Measurements from ENCODE around the gene SULF2.

The SULF2 gene

DNA sequence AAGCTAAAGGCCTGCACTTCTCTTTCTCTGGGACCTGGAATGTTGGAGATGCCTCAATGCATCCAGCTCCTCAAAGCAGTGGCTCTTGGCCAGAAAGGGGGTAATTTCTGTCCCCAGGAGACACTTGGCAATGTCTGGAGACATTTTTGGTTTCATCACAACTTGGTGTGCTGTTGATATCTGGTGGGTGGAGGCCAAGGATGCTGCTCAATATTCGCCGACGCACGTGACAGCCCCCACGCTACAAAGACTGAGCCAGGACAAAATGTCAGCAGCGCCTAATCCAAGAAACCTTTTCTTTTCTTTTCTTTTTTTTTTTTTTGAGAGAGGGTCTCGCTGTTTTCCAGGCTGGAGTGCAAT lies 79.8 kb downstream of the SULF2 start:
- H3K4me3 ChIP-seq (ENCODE audit: low read depth, low read length), result no peak overlapping the region
- no peaks in the 10 kb centered on the region for H3K4me1 ChIP-seq
- TF ChIP-seq, protein P1, sequence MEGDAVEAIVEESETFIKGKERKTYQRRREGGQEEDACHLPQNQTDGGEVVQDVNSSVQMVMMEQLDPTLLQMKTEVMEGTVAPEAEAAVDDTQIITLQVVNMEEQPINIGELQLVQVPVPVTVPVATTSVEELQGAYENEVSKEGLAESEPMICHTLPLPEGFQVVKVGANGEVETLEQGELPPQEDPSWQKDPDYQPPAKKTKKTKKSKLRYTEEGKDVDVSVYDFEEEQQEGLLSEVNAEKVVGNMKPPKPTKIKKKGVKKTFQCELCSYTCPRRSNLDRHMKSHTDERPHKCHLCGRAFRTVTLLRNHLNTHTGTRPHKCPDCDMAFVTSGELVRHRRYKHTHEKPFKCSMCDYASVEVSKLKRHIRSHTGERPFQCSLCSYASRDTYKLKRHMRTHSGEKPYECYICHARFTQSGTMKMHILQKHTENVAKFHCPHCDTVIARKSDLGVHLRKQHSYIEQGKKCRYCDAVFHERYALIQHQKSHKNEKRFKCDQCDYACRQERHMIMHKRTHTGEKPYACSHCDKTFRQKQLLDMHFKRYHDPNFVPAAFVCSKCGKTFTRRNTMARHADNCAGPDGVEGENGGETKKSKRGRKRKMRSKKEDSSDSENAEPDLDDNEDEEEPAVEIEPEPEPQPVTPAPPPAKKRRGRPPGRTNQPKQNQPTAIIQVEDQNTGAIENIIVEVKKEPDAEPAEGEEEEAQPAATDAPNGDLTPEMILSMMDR (IDR thresholded peaks at IDR 0.05), result no peak
- no peak overlapping the region for H3K27ac ChIP-seq
- no peaks in the 10 kb centered on the region for H3K79me2 ChIP-seq
- H3K9ac ChIP-seq, result no peak overlapping the region
- H3K9me3 ChIP-seq (ENCODE audit: control insufficient read depth, low read length), result no peaks in the 10 kb centered on the region
- H3K4me2 ChIP-seq (ENCODE audit: low read length), result no peak overlapping the region
- no peak overlapping the region for H2AFZ ChIP-seq
- no peaks in the 10 kb centered on the region for H3K36me3 ChIP-seq (ENCODE audit: control insufficient read depth, insufficient read depth, low read length)
- H3K27me3 ChIP-seq (ENCODE audit: control insufficient read depth, insufficient read depth, low read length), result no peaks in the 10 kb centered on the region

DNA sequence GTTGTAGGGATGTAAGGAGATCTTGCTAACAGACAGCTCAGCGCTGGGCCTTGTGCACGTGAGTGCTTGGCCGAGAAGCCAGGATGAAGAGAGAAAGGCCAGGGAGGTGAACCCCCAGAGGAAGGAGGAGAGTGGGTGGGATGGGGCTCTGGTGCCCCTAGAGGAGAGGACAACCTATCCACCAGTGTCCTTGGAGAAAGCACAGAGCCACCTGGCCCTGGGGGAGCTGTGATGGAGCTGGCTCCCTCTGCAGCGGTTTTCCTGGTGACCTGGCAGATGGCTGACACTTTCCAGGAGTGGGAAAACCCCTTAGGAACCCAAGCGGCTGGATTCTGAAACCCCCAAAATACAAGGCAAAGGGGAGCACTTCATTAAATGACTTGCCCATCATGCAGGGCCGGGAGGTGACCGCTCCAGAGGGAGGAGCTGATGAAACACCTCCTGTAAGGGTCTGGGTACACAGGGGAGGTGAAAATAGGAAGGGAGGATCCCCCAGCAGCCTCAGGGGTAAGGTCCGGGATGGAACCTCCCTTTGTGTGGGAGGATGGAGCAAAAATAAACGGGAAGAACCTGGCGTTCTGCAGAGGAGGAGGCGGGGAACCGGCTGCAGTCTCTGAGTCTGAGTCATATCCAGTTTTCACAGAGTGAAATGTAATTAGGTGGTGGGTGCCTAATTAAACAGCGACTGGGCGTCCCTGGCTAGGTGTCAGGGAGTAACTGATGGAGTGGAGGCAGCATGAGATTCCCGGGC lies 80.4 kb downstream of the SULF2 start:
- H3K36me3 ChIP-seq (ENCODE audit: control insufficient read depth, insufficient read depth, low read length), result no peaks in the 10 kb centered on the region
- H3K9me3 ChIP-seq (ENCODE audit: control insufficient read depth, low read length), result no peaks in the 10 kb centered on the region
- no peak overlapping the region for H3K4me2 ChIP-seq (ENCODE audit: low read length)
- no peaks in the 10 kb centered on the region for H3K4me1 ChIP-seq
- no peaks in the 10 kb centered on the region for H3K79me2 ChIP-seq
- TF ChIP-seq, protein P1 (IDR thresholded peaks at IDR 0.05), result no peak
- H3K4me3 ChIP-seq (ENCODE audit: low read depth, low read length), result no peak overlapping the region
- no peak overlapping the region for H3K27ac ChIP-seq
- no peak overlapping the region for H2AFZ ChIP-seq
- no peak overlapping the region for H3K9ac ChIP-seq
- no peaks in the 10 kb centered on the region for H3K27me3 ChIP-seq (ENCODE audit: control insufficient read depth, insufficient read depth, low read length)

DNA sequence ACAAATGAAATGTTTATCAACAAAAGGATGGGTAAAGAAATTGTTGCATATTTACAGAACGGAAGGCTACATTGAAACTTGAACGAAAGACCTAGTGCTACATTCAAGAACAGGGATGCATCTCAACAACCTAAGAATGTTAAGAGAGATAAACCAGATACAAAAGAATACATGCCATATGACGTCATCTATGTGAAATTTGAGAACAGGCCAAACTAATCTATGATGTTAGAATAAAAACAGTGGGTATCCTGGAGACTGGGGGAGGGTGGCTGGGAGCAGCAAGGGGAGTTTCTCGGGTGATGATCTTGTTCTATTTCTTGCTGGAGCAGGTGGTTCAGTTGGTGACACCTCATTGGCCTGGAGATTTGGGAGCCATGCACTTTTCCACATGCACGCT lies 81.5 kb downstream of the SULF2 start:
- Histone ChIP-seq H3K4me3 (ENCODE audit: low read depth, low read length) (no peak overlapping the region), H3K36me3 (ENCODE audit: control insufficient read depth, insufficient read depth, low read length) (no peaks in the 10 kb centered on the region), H3K27ac (no peak overlapping the region), H3K9me3 (ENCODE audit: control insufficient read depth, low read length) (no peaks in the 10 kb centered on the region), H3K79me2 (no peaks in the 10 kb centered on the region), H3K4me1 (no peaks in the 10 kb centered on the region), H3K9ac (no peak overlapping the region), H3K27me3 (ENCODE audit: control insufficient read depth, insufficient read depth, low read length) (no peaks in the 10 kb centered on the region), H2AFZ (no peak overlapping the region), H3K4me2 (ENCODE audit: low read length) (no peak overlapping the region)
- TF ChIP-seq, protein P1 (IDR thresholded peaks at IDR 0.05), result no peak

DNA sequence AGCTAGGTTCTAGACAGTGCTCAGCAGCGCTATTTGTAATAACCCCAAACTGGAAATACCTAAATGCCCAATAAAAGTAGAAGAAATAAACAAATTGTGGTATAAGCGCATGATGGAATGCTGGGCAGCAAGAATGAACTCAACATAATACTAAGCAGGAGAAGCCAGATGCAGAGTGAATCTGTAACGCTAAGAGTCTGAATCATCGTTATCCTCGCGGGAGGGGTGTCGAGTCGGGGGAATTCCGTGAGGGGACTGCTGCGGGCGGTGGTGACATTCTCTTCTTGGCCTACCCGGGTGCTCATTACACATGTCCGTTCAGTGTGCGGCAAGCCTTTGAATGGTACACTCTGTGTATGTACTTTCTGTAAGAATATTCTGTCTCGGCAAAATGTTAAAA lies 83.7 kb downstream of the SULF2 start:
- TF ChIP-seq, protein P1 (IDR thresholded peaks at IDR 0.05), result no peak
- no peaks in the 10 kb centered on the region for H3K4me1 ChIP-seq
- H3K4me2 ChIP-seq (ENCODE audit: low read length), result no peak overlapping the region
- H3K4me3 ChIP-seq (ENCODE audit: low read depth, low read length), result no peak overlapping the region
- no peak overlapping the region for H2AFZ ChIP-seq
- no peaks in the 10 kb centered on the region for H3K36me3 ChIP-seq (ENCODE audit: control insufficient read depth, insufficient read depth, low read length)
- no peak overlapping the region for H3K27ac ChIP-seq
- H3K27me3 ChIP-seq (ENCODE audit: control insufficient read depth, insufficient read depth, low read length), result no peaks in the 10 kb centered on the region
- no peaks in the 10 kb centered on the region for H3K9me3 ChIP-seq (ENCODE audit: control insufficient read depth, low read length)
- no peak overlapping the region for H3K9ac ChIP-seq
- H3K79me2 ChIP-seq, result no peaks in the 10 kb centered on the region

DNA sequence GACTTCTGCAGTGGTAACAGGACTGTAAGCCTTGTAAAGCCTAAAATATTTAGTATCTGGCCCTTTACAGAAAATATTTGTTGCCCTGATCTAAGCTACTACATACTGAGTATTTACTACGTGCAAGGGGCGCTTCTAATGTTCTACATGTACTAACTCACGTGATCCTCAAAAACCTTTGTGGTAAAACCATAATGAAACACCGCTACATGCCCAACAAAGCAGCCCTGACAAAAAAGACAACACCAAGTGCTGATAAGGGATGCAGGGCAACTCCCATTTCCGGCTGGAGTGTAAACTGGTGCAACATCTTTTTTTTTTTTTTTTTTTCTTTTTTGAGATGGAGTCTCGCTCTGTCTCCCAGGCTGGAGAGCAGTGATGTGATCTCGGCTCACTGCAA lies 85.0 kb downstream of the SULF2 start:
- no peaks in the 10 kb centered on the region for H3K79me2 ChIP-seq
- no peak overlapping the region for H2AFZ ChIP-seq
- H3K36me3 ChIP-seq (ENCODE audit: control insufficient read depth, insufficient read depth, low read length), result no peaks in the 10 kb centered on the region
- TF ChIP-seq, protein P1 (IDR thresholded peaks at IDR 0.05), result no peak
- no peaks in the 10 kb centered on the region for H3K4me1 ChIP-seq
- H3K27ac ChIP-seq, result no peak overlapping the region
- no peak overlapping the region for H3K4me3 ChIP-seq (ENCODE audit: low read depth, low read length)
- H3K4me2 ChIP-seq (ENCODE audit: low read length), result no peak overlapping the region
- H3K9ac ChIP-seq, result no peak overlapping the region
- H3K9me3 ChIP-seq (ENCODE audit: control insufficient read depth, low read length), result no peaks in the 10 kb centered on the region
- H3K27me3 ChIP-seq (ENCODE audit: control insufficient read depth, insufficient read depth, low read length), result no peaks in the 10 kb centered on the region

Measured in parathyroid adenoma (tissue), 2 donors.